Neural progenitor cell (in vitro differentiated cells): Measurements from ENCODE around the gene PKP2. TPM values are rescaled to one million over a fixed set of nuclear protein-coding genes. Genes with fewer than 3 reads are reported as not detected.
A peak's percentile ranks its signal among the peaks of the same experiment; 100 is the strongest.

Experiments used
- DNase-seq: peaks from one replicate; pipeline ENCODE4 v3.0.0-alpha.2; 2016; ENCODE audit warnings: low spot score
- H2AFZ ChIP-seq: fragments of 200-600 bp; sonication (generic); replicated peaks from 2 replicates; pipeline ENCODE4 v1.6.1; 2016; ENCODE audit warnings: antibody characterized with exemption
- H3F3A ChIP-seq: fragments of 200-600 bp; sonication (generic); 2 replicates; pipeline ENCODE4 v1.6.1; 2016; ENCODE audit warnings: antibody characterized with exemption, low read depth
- H3K27ac ChIP-seq: fragments of 200-600 bp; sonication (generic); 2 replicates; pipeline ENCODE4 v1.5.1; 2016; ENCODE audit warnings: mild to moderate bottlenecking
- H3K27me3 ChIP-seq: fragments of 200-600 bp; sonication (generic); 2 replicates; pipeline ENCODE4 v1.6.1; 2016; ENCODE audit warnings: mild to moderate bottlenecking, moderate library complexity
- H3K36me3 ChIP-seq: fragments of 200-600 bp; sonication (generic); 2 replicates; pipeline ENCODE4 v1.5.1; 2016
- H3K4me1 ChIP-seq: fragments of 200-600 bp; sonication (generic); 2 replicates; pipeline ENCODE4 v1.6.1; 2016; ENCODE audit warnings: mixed run types
- H3K4me2 ChIP-seq: fragments of 200-600 bp; sonication (generic); 2 replicates; pipeline ENCODE4 v1.6.1; 2016
- H3K4me3 ChIP-seq: fragments of 200-600 bp; sonication (generic); 2 replicates; pipeline ENCODE4 v1.5.1; 2016
- H3K79me2 ChIP-seq: fragments of 200-600 bp; sonication (generic); 2 replicates; pipeline ENCODE4 v1.6.1; 2016; ENCODE audit warnings: low read depth
- H3K9ac ChIP-seq: fragments of 200-600 bp; sonication (generic); 2 replicates; pipeline ENCODE4 v1.6.1; 2016
- H3K9me3 ChIP-seq: fragments of 200-600 bp; sonication (generic); 2 replicates; pipeline ENCODE4 v1.5.1; 2016; ENCODE audit warnings: low read depth
- H4K20me1 ChIP-seq: fragments of 200-600 bp; sonication (generic); 2 replicates; pipeline ENCODE4 v1.6.1; 2016; ENCODE audit warnings: low read depth
- H3K27ac Mint-ChIP-seq: 3 replicates; pipeline ENCODE4 v1.8.0; 2021; ENCODE audit warnings: mixed read lengths
- H3K27me3 Mint-ChIP-seq: 2 replicates; pipeline ENCODE4 v1.8.0; 2022; ENCODE audit warnings: low read depth, mild to moderate bottlenecking, inconsistent platforms, moderate library complexity, mixed read lengths; ENCODE audit not compliant: insufficient read depth
- H3K36me3 Mint-ChIP-seq: 3 replicates; pipeline ENCODE4 v1.8.0; 2021; ENCODE audit warnings: mixed read lengths
- H3K4me1 Mint-ChIP-seq: 3 replicates; pipeline ENCODE4 v1.8.0; 2021; ENCODE audit warnings: mixed read lengths
- H3K4me3 Mint-ChIP-seq: 3 replicates; pipeline ENCODE4 v1.8.0; 2021; ENCODE audit warnings: mild to moderate bottlenecking, moderate library complexity, mixed read lengths
- H3K9me3 Mint-ChIP-seq: 3 replicates; pipeline ENCODE4 v1.8.0; 2020; ENCODE audit warnings: mixed read lengths
- EZH2 ChIP-seq: fragments of 200-600 bp; sonication (generic); IDR thresholded peaks from 2 replicates; pipeline ENCODE4 v1.6.1; 2017; ENCODE audit warnings: antibody characterized with exemption, mild to moderate bottlenecking, moderate library complexity
- EZH2phosphoT487 ChIP-seq: fragments of 200-600 bp; sonication (generic); IDR thresholded peaks from 2 replicates; pipeline ENCODE4 v1.6.1; 2017; ENCODE audit warnings: antibody characterized with exemption
- total RNA-seq: library from RNA; depleted of rRNA; stranded (reverse); fragments of >200 nt; gene quantifications from 2 replicates; pipeline ENCODE4 v1.2.3, GENCODE V29; 2015; ENCODE audit warnings: low replicate concordance
- TF ChIP-seq, protein P1 (sequence below): fragments of 200-600 bp; sonication (generic); IDR thresholded peaks from 2 replicates; pipeline ENCODE4 v1.5.1; 2017; ENCODE audit warnings: antibody characterized with exemption, mild to moderate bottlenecking

PKP2 gene
- total RNA-seq, 1 donor from 2014 or later, result 10.6 TPM

DNA sequence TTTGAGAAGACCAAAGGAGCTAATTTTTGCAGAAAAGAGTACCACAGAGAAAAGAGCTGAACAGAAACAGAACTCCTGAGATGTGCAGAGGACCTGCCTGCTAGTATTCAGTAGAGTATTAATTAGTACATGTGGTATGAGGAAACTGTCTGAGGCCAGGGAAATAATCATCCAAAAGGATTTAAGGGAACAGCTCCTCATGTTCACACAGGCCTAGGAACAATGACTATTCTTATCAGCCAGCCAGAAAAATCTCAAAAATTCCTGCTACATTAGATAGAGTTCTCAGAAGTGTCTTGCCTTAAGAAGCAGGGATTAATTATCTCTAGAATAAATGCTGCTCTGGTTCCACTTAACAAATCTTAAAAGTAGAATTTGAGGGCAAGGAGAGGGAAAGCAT lies 36.4 kb downstream of the PKP2 start:
- Mint-ChIP-seq H3K27ac (no peak overlapping the region), H3K4me1 (peaks cover 7% of the 10 kb centered on the region), H3K4me3 (no peak overlapping the region), H3K27me3 (peaks cover 2% of the 10 kb centered on the region), H3K9me3 (no peaks in the 10 kb centered on the region), H3K36me3 (no peaks in the 10 kb centered on the region)
- no peaks in the 10 kb centered on the region for H3K36me3 ChIP-seq
- no peak for DNase-seq
- no peak overlapping the region for H3K4me2 ChIP-seq
- TF ChIP-seq EZH2 (no peak), EZH2phosphoT487 (no peak)
- TF ChIP-seq, protein P1, sequence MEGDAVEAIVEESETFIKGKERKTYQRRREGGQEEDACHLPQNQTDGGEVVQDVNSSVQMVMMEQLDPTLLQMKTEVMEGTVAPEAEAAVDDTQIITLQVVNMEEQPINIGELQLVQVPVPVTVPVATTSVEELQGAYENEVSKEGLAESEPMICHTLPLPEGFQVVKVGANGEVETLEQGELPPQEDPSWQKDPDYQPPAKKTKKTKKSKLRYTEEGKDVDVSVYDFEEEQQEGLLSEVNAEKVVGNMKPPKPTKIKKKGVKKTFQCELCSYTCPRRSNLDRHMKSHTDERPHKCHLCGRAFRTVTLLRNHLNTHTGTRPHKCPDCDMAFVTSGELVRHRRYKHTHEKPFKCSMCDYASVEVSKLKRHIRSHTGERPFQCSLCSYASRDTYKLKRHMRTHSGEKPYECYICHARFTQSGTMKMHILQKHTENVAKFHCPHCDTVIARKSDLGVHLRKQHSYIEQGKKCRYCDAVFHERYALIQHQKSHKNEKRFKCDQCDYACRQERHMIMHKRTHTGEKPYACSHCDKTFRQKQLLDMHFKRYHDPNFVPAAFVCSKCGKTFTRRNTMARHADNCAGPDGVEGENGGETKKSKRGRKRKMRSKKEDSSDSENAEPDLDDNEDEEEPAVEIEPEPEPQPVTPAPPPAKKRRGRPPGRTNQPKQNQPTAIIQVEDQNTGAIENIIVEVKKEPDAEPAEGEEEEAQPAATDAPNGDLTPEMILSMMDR, result no peak
- H3K27me3 ChIP-seq, result no peaks in the 10 kb centered on the region
- no peaks in the 10 kb centered on the region for H4K20me1 ChIP-seq
- H3K4me1 ChIP-seq, result no peaks in the 10 kb centered on the region
- H3K9ac ChIP-seq, result no peak overlapping the region
- H3K79me2 ChIP-seq, result no peaks in the 10 kb centered on the region
- H3K27ac ChIP-seq, result peak overlapping the region; percentile 1
- H2AFZ ChIP-seq, result no peak overlapping the region
- no peak overlapping the region for H3K4me3 ChIP-seq
- no peaks in the 10 kb centered on the region for H3K9me3 ChIP-seq
- no peaks in the 10 kb centered on the region for H3F3A ChIP-seq

DNA sequence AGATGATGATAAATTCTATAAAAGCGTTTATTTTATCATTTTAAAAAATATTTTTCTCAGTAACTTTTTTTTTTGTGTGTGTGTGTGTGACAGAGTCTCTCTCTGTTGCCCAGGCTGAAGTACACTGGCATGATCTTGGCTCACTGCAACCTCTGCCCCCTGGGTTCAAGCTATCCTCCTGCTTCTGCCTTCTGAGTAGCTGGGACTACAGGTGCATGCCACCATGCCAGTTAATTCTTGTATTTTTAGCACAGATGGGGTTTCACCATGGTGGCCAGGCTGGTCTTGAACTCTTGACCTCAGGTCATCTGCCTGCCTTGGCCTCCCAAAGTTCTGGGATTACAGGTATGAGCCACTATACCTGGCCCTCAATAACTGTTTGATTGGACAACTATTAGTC lies 37.2 kb downstream of the PKP2 start:
- Histone ChIP-seq H3F3A (no peaks in the 10 kb centered on the region), H3K36me3 (no peaks in the 10 kb centered on the region), H3K4me3 (no peak overlapping the region), H2AFZ (no peak overlapping the region), H3K27me3 (no peaks in the 10 kb centered on the region), H3K27ac (no peak overlapping the region), H3K4me1 (no peaks in the 10 kb centered on the region), H3K9me3 (no peaks in the 10 kb centered on the region), H4K20me1 (no peaks in the 10 kb centered on the region), H3K9ac (no peak overlapping the region), H3K79me2 (no peaks in the 10 kb centered on the region), H3K4me2 (no peak overlapping the region)
- Mint-ChIP-seq H3K27ac (no peak overlapping the region), H3K9me3 (no peaks in the 10 kb centered on the region), H3K4me1 (peaks cover 7% of the 10 kb centered on the region), H3K27me3 (peaks cover 2% of the 10 kb centered on the region), H3K4me3 (no peak overlapping the region), H3K36me3 (no peaks in the 10 kb centered on the region)
- DNase-seq, result no peak
- no peak for TF ChIP-seq EZH2phosphoT487
- no peak for TF ChIP-seq EZH2
- TF ChIP-seq, protein P1, result no peak

DNA sequence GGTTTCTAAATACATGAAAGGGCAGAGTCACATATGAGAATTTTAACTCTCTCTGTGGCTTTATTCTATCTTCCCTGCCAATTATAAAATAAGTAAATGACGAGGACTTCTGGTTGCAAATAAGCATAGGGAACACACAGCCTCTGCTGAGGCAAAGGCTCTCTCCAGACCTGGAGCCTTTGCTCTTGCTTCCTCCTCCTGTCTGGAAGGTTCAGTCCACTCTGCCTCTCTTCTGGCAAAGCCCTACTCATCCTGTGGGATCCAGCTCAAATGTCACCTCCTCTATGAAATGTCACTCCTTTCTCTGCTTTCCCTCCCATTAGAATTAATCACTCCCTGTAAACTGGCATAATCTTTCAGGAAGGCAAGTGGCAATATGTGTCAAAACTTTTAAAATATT lies 41.9 kb downstream of the PKP2 start:
- Histone ChIP-seq H3K27ac (no peak overlapping the region), H3K9ac (no peak overlapping the region), H3K27me3 (no peaks in the 10 kb centered on the region), H2AFZ (no peak overlapping the region), H3K4me3 (no peak overlapping the region), H3K36me3 (no peaks in the 10 kb centered on the region), H3K79me2 (no peaks in the 10 kb centered on the region), H3K4me1 (no peaks in the 10 kb centered on the region), H4K20me1 (no peaks in the 10 kb centered on the region), H3F3A (no peaks in the 10 kb centered on the region), H3K9me3 (no peaks in the 10 kb centered on the region), H3K4me2 (no peak overlapping the region)
- Mint-ChIP-seq H3K4me1 (peaks cover 9% of the 10 kb centered on the region), H3K36me3 (peaks cover under 1% of the 10 kb centered on the region), H3K27ac (no peak overlapping the region), H3K4me3 (no peak overlapping the region), H3K9me3 (no peaks in the 10 kb centered on the region), H3K27me3 (peaks cover 3% of the 10 kb centered on the region)
- no peak for DNase-seq
- TF ChIP-seq EZH2, result no peak
- TF ChIP-seq EZH2phosphoT487, result no peak
- TF ChIP-seq, protein P1, result no peak

DNA sequence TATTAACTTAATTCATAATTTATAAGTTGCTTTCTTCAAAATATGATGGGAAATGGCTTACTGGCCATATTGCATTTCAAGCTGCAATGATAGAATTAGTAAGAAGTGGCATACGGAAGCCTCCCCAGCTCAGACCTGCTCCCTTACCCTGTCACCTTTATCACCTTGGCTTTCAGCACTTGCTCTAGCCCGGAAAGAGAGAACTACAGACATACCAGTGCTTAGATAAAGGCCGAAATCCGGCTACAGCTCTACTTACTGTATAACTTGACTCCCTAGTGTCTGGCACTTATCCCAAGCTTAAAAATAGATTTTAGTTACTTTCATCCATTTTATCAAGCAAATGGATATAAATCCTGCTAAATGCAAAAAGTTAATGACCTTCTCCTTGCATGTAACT lies 42.5 kb downstream of the PKP2 start:
- H3K27me3 Mint-ChIP-seq, result peaks cover 2% of the 10 kb centered on the region
- H3K36me3 ChIP-seq, result no peaks in the 10 kb centered on the region
- H3K27me3 ChIP-seq, result no peaks in the 10 kb centered on the region
- H3K27ac ChIP-seq, result no peak overlapping the region
- no peak for DNase-seq
- peaks cover 2% of the 10 kb centered on the region for H3K36me3 Mint-ChIP-seq
- no peak overlapping the region for H3K4me3 Mint-ChIP-seq
- no peaks in the 10 kb centered on the region for H3K4me1 ChIP-seq
- H3K9me3 Mint-ChIP-seq, result no peaks in the 10 kb centered on the region
- H3K9me3 ChIP-seq, result no peaks in the 10 kb centered on the region
- no peaks in the 10 kb centered on the region for H4K20me1 ChIP-seq
- H3K9ac ChIP-seq, result peak overlapping the region; percentile 29
- no peak overlapping the region for H3K27ac Mint-ChIP-seq
- H3K79me2 ChIP-seq, result no peaks in the 10 kb centered on the region
- TF ChIP-seq EZH2phosphoT487 (no peak), EZH2 (no peak)
- TF ChIP-seq, protein P1, result no peak
- no peak overlapping the region for H3K4me2 ChIP-seq
- H3K4me1 Mint-ChIP-seq, result peaks cover 9% of the 10 kb centered on the region
- no peak overlapping the region for H2AFZ ChIP-seq
- H3F3A ChIP-seq, result no peaks in the 10 kb centered on the region
- no peak overlapping the region for H3K4me3 ChIP-seq
